ENCODE results near the gene TMEFF1. TPM values are rescaled to one million over a fixed set of nuclear protein-coding genes. Genes with fewer than 3 reads are reported as not detected.

The TMEFF1 gene
- total RNA-seq, 2 donors from 2014 or later: 0.35 TPM; not detected in 1

Other genes with a start within 250 kb of the TMEFF1 start
- gene TEX10, start 120.2 kb upstream of the TMEFF1 start, total RNA-seq: 10 to 100 TPM in 1 of 2 donors, 1 to 10 TPM in 1; 7.9 to 11.6 TPM
- gene MSANTD3, start 46.0 kb upstream of the TMEFF1 start, total RNA-seq: 10 to 100 TPM; 14.6 to 25.9 TPM
- gene CAVIN4, start 104.9 kb downstream of the TMEFF1 start, total RNA-seq: 10 to 100 TPM; 18.6 to 38.0 TPM

Data from left cardiac atrium (tissue), 2 donors.